ENCODE results near the gene NUBP1.
A peak's percentile ranks its signal among the peaks of the same experiment; 100 is the strongest.
"Not testable (repeated sequence)": the region's sequence is repeated elsewhere in the genome, so short reads cannot be mapped to it uniquely, and the experiment has no call there.

Gene NUBP1

DNA sequence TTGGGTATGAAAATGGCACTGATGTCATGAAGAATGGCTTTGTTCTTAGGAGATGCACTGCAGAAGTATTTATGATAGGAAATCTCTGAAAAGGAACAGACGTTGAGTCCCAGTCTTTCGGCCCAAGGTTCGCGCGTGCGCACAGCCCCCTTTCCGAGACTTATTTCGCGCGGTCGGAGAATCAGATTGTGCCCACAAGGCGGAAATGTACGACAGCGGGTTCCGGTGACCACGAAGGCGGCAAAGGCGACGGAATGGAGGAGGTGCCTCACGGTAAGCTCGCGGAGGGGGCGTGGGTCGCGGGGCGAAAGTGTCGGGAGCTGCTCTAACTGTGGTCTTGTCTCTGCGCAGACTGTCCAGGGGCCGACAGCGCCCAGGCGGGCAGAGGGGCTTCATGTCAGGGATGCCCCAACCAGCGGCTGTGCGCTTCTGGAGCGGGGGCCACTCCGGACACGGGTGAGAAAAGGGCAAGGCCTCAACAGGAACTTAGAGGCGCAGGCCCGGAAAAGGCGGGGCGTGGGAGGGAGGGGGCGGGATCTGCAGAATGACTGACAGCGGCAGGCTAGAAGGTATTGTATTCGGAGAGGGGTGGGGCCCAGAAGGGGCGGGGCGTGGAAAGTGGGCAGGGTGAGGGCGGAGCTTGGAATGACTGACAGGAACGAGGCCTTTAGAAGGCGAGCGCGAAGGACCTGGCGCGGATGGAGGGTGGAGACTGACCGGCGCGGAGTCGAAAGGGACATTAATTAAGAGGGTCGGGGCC lies at the start of gene NUBP1:
Gene NUBP1, plus strand, starts transcription at position 233 of the 760 bp plus-strand sequence. Its CDS starts 22 bp downstream, at position 255.
- DNase-seq, result peak; percentile 91 to 100 (median 99)

DNA sequence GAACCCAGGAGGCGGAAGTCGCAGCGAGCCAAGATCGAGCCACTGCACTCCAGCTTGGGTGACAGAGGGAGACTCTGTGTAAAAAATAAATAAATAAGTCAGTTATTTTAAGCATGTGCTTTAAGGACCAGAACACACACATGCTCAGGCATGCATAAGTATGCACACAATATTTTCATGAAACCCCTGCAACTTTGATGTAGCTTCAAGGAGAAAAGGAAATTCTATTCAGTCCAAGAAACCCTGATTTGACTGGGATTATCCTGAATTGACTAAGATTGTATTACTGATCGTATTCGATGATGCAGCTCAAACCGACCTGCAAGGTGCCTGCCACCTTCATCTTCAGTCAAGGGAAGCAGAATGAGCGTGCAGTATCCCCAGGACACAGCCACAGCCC lies 49.8 kb upstream of the NUBP1 start:
- DNase-seq, result no peak

DNA sequence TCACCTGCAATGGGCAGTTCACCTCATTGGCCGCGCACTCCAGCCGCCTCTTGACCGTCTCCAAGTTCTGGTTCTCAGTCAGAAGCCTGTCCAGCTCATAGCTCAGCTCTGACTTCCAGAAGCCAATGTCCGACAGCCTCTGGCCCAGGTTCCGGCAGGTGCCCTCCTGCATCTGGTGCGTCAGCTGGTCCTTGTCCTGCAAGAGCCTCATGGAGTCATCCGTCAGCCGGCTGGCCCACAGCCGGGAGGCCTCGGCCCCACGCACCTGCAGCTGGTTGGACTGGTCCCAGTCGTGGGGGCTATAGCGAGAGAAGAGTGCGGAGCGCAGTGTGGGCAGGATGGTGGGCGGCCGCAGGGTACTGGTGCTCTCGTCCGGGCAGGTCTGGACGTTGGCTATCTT lies 49.3 kb upstream of the NUBP1 start:
- no peak for DNase-seq

DNA sequence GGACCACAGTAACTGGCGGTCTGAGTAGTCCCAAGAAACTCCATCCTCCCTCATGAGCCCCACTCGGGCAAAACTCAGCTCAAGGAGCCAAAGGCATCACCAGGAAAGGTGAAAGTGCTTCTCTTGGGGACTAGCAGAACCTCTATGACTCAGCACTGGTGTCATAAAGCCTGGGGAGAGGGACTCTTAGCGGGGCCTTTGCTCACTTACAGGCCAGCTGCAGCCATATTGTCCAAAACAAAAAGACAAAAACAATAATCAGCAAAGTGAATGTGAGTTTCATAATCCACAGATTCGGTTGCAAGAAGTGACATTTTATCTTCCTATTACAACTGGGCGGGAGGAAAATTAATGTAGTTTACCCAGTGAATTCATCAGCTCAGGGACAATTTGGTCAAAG lies 48.8 kb upstream of the NUBP1 start, which contains the start of gene TEKT5:
Gene TEKT5, minus strand, starts transcription at position 101 of the 400 bp plus-strand sequence. Its CDS starts 57 bp downstream, at position 44.
- DNase-seq, result no peak

DNA sequence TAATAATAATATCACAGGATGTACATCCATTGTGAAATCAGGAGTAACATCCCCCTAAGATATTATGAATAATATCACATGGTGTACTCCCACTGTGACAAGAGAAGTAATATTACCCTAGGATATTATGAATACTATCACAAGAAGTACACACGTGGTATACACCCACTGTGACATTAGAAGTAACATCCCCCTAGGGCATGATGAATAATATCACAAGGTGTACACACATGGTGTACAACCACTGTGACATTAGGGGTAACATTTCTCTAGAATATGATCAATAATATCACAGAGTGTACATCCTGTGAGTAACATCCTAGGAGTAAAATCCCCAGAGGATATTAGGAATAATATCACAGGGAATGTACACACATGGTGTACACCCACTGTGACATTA lies 43.9 kb upstream of the NUBP1 start:
- DNase-seq, result no peak

DNA sequence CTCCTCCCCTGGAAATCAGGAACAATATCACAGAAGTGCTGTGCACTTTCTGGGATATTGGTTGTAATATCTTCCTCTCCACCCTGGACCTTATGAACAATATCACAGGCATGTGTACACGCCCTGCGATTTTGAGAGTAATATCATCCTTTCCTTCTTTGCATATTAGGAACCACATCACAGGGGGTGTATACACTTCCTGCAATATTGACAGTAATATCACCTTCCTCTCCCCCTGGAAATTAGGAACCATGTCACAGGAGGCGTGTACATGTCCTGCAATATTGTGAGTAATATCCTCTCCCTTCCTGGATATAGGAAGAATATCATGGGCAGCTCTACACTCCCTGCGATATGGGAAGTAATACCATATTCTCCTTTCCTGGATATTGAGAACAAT lies 34.7 kb upstream of the NUBP1 start:
- DNase-seq, result no peak

DNA sequence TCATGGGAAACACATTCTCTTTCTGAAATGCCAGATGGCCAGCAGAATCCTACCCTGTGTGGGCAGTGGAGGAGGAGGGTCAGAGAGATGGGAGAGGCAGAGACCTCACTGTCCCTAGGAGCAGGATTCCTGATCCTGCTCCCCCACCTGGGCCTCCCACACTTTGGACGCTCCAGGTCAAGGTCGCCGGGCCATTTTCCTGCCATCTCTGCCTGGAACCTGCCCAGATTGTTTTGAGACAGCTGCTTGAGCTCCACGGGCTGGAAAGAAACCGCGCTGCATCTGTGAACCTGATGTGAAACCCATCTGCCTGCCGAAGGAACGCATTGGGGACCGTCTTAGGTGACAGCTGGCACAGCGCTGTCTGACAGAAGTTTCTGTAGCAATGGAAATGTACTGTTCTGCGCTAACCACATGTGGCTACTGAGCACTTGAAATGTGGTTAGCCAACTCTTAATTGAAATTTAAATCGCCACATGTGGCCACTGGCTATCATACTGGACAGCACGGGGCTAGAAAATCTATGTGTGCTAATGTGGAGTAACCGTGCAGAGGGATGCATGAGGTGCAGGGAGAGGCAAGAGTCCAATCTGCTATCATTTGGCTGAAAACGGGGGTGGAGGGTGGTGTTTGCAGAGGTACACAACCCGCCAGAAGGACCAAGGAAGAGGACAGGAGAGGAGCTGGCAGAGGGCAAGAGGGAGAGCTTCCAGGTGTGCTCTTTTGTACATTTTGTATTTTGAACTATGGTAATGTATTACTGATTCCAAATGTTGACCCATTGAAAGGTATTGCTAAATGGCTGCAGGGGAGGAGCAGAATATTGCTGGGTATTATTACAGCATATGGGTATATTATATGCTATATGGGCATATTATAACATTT lies 15.4 kb upstream of the NUBP1 start:
- no peak for DNase-seq

DNA sequence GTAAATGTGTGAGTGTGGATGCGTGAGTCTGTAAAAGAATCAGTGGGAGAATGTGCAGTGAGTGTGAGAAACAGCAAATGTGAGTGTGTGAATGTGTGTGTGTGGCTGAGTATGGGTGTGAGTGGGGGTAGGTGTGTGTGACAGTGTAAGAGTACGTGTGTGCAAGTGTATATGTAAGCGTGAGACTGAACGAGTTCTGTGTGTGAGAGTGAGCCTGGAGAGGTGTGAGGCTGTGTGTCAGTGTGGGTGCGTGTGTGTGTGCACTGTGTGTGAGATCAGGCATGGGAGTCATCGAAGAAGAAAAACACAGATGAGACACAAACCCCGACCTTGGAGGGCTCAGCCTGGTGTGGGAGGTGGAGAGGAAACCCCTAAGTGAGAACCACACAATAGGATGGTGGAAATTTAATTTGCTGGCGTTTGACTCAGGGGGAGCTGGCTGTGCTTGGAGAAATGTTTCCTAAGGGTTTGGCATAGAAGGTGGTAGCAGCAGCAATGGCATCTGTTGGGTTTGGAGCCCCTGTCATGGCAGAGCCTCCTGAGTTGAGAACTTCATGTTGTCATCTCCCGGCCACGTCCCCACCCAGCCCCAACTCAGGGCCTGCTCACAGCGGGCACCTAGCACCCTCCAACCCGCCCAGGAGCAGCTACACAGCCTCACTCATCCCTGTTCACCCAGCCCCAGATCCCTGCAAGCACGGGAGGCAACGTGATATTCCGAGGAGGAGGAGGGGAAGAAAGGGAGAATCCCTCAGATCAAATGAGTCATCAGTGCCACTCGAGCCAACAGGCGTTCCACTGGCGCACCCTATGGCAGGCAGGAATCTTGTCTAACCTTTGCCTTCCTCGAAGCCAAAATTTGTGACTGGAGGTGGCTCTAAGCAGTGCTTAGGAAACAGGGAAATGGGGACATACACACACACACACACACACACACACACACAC lies 14.3 kb upstream of the NUBP1 start:
- peak in 3 of 51 donors; percentile 20 to 31 (median 28) for DNase-seq

DNA sequence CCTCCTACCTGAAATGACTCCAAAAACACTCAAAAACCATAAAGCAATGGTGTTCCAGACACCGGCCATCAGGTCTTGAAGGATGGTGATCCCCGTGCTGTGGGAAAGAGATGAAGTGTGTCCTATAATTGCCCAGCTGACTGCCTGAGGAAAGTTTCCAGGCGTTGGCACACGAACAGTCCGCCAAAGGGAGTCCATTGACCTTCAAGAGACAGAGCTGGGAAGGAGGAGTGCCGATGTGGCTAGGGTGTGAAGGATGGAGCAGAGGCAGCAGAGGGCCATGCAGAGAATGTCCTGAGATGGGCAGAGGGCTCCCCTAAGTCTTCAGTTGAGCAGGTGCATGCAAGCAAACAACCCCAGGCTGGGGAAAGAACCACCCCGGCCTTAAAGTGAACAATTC lies 11.9 kb upstream of the NUBP1 start:
- no peak for DNase-seq

DNA sequence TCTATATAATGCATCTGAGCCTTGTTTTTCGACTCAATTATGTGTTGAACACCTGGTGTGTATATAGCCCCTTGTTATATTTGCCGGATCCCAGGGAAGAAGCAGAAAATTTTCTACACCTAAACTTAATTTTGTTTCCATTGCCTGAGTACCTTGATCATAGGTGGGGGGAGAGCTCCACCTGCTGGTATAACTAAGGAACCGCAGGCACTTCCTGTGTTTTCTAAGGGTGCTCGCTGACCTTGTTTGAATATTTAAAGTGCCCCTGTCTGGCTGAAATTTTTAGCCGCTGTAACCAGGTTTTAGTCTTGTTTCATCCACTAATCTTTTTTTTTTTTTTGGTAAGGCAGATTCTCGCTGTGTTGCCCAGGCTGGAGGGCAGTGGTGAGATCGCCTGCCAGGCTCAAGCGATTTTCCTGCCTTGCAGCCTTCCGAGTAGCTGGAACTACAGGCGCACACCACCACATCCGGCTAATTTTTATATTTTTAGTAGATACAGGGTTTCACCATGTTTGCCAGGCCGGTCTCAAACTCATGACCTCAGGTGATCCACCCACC lies 6.5 kb upstream of the NUBP1 start:
- DNase-seq, result peak in 30 of 51 donors; percentile 14 to 76 (median 37)

DNA sequence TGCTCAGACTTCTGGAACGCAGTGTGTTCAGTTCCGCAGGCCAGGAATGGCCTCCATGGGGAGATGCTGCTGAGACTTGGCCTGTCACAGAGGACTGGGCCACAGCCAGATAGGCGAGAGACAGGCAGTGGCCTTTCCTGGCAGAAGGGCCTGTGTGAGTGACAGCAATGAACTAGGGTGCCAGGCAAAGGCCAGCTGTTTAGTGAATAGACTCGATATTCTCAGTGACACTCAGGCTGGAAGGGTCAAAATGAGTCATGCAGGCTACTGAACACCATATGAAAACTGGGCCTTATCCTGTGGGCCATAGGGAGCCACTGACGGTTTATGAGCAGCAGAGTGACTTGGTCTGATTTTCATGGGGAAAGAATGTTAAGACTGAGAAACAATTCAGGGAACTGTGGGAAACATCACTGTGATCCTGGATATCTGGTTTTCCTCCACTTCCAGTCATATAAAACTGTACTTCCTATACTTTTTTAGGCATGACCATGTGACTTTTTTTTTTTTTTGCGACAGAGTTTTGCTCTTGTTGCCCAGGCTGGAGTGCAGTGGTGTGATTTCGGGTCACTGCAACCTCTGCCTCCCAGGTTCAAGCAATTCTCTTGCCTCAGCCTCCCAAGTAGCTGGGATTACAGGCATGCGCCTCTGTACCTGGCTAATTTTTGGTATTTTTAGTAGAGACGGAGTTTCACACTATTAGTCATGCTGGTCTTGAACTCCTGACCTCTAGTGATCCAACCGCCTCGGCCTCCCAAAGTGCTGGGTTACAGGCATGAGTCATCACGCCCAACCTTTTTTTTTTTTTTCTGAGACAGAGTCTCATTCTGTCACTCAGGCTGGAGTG lies 5.2 kb upstream of the NUBP1 start:
- DNase-seq, result peak in 33 of 51 donors; percentile 13 to 77 (median 49)

DNA sequence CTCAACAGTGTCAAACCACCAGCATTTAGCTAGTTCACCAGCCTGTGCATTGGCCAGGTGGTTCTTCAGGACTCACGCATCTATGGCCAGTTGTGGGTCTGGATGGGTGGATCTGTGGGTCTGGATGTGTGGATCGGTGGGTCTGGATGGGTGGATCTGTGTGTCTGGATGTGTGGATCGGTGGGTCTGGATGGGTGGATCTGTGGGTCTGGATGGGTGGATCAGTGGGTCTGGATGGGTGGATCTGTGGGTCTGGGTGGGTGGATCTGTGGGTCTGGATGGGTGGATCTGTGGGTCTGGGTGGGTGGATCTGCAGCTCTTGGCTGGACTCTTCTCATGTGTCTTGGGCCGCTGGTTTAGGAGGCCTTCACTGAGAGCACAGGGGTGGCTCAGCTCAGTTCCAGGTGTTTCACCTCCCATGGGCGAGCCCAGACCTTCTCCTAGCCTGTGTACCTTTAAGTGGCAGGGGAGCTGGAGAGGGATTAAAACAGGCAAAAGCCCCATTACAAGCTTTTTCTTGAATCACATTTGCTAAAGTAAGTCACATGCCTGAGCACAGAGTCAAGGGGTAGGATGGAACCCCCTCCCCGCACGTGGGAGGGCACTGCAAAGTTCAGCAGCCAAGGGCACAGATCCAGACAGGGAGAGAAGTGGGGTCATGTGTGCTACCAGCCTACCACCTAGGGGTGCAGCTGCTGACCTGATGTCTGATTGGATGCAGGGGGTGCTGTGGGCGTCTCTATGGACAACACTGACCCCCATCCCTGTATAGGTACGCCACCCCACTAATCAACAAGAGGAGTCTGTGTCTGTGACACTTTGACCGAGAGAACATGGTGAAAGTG lies 3.4 kb upstream of the NUBP1 start:
- DNase-seq, result no peak

DNA sequence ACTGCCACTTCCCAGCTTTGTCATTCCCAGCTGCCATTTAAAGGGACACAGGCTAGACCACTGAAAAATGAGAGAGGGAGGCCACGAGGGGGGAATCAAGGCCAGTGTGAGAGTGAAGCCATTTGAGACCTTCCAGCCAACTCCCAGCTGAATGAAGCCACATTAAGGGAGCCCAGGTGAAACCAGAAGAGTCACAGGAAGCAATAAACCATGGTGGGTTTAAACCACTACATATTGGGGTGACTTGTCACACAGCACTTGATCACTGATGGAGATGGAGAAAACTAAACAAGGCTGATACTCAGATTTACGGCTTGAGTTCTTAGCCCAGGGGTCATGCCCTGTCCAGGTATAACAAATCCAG lies 2.8 kb upstream of the NUBP1 start:
- no peak for DNase-seq

DNA sequence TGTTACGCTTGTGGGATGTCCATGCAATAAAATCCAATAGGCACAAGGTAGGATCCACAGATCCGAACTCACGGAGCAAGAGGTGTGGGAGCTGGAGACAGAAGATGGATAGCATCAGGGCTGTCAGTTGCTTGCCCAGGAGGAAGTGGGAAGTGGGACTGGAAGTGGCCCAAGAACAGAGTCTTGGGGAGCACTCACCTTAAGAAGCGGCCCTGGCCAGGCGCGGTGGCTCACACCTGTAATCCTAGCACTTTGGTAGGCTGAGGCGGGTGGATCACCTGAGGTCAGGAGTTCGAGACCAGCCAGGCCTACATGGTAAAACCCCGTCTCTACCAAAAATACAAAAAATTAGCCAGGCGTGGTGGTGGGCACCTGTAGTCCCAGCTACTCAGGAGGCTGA lies 2.4 kb upstream of the NUBP1 start:
- DNase-seq, result not testable (repeated sequence)

DNA sequence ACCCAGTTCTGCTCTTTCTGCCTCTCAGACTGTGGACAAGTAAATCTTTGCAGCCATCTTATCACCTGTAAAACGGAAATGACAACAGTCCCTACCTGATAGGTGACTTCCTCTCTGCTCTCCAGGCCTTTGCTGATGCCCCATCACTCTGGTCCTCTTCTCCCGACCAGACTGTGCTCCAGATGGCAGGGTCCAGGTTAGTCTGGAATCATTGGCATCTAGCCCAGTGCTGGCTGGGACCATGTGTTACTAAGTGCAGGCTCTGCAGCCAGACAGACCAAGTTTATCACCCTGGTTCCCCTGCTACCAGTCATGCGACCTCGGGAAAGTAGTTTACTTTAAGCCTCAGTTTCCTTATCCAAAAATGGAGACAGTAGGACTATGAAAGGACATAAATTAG lies 1.8 kb upstream of the NUBP1 start:
- DNase-seq, result peak in 1 of 51 donors; percentile 10

DNA sequence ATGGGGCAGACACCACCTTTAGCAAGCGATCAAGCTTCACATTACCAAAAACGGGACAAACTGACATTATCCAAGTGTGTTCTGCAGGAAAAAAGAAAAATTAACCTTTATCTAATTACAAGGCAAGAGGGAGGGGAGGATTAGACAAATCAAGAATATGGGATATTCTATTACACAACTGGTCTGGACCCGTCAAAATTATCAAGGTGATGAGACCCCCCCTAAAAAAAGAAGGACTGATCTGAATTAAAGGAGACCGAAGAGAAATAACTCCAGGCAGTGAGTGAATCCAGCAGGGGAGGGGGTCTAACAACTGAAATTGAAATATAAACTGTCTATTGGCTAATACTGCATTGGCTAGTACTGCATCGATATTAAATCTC lies 424 bp upstream of the NUBP1 start:
- no peak for DNase-seq

DNA sequence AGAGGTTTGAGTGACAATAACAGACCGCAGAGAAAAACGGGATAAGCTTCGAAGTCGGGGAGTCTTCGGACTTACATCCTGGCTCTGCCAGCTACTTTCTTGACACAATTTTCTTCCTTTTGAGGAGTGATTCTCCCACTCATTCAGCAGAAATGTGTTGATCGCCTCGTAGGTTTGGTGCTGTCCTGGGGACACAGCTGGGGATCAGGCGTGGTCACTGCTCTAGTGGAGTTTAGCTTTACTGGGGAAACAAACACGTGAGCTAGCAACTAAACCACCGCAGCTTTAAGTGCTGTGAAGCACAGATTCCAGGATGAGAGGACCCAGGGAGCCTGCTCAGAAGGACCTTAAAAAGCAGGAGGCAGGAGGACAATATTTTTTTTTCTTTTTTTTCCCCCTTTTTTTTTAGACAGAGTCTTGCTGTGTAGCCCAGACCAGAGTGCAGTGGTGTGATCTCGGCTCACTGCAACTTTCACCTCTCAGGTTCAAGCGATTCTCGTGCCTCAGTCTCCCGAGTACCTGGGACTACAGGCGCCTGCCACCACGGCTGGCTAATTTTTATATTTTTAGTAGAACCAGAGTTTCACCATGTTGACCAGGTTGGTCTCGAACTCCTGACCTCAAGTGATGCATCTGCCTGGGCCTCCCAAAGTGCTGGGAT lies 858 bp downstream of the NUBP1 start:
- peak in 2 of 51 donors; percentile 43 to 55 for DNase-seq

DNA sequence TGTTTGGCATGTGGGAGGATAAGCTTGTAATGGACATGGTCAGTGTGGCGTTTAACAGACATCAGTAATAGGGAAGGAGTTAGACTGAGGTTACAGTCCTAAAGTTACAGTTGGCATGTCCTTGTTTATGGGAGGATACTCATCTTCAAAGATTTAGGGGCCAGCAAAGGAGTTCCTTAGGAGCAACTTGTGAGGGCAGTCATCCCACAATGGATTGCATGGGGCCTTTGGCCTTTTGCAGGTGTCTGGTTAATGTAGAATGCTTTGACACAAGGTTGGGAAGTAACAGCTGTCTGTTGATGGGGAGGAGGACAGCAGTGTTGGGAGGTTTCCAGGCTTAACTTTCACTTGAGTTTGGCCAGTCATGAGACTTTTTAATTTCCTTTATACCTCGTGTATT lies 2.2 kb downstream of the NUBP1 start:
- no peak for DNase-seq

DNA sequence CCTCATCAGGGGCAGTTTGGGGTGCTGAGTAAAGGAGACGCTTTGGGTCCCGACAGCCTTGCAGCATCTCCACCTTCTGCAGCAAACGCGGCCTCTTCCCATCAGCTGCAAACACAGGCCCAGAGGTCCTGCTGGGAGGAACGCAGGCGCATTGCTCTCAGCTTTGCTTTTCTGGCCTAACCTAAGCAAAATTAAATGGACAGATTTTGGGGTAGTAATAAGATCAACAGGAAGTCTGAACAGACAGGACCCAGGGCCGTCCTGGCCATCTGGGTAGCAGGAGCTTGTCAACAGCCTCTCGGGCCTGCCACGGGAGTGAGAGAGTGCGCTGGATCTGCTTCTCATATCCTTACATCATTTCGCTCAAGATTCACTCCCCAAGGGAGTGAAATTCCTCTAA lies 7.2 kb downstream of the NUBP1 start:
- no peak for DNase-seq

Data from hypothalamus (tissue), 51 donors.